ENCODE data around the gene ASNSD1. TPM values are rescaled to one million over a fixed set of nuclear protein-coding genes. Genes with fewer than 3 reads are reported as not detected.

Gene ASNSD1
- total and polyA plus RNA-seq, 9 of the 15 experiments (the other 6 are each of a cell fraction or from before 2014, with no cell fraction given) = 23.9 to 56.4 (median 38.3) TPM

DNA sequence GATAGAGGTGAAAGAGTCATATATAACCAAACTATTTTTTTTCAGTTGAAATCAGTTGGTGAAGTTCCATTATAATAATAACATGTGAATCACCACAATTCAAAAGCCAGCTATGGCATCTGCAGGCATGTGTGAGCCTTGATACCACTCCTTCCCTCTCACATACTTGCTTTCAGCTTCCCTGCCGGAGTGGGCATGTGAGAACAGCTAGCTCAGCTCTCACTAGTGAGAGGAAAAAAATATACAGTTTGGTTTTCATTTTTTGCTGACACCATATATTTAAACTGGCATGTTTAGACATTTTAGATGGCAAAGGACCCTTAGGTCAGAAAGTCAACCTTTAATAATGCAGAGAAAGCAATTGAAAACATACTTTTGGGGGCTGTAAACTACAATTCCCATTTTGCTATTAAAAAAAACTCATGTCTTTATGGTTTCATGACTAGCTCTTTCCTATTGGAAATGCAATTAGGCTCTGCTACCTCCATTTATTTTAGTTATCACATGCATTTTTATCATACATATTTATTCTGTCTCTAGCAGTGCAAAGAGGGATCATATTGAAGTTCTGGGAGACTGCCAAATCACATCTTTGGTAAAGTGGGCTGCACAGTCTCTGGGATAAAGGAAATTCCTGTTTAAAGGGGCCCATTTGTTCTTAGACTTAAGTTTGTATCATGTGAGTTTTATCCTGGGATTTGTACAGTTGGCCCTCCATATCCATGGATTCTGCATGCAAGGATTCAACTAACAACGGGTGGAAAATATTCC is 47.4 kb upstream of the ASNSD1 start:
- ChIA-PET POLR2A (interaction anchor here (0.6 to 1.6 kb wide), 6 partner anchors 9 to 513 kb away, joined by 3 to 9 read pairs (median 5); partner anchors contain the start of gene SLC40A1), CTCF (ENCODE audit: low intra/inter-chr PET ratio) (no interaction called here)
- intact Hi-C loops (cut with micrococcal nuclease) = loop anchor here (2.0 kb wide), 1 partner anchor 33 kb away; the partner anchor contains the start of gene SLC40A1
- FAIRE-seq = peak; percentile 46
- ATAC-seq = peak; percentile 34
- no TSS peak for BruUV-seq (replicated peaks)
- in situ Hi-C loops (cut with MboI) = no loop called here
- H3K9ac ChIP-seq (ENCODE audit: insufficient read depth in 1 of 2, low read depth in 2 of 2, low read length in 2 of 2) = peak overlapping the region in 1 of 2 experiments; percentile 75; a peak in 3 of 4 replicates
- peak overlapping the region; percentile 54 for H3K4me2 ChIP-seq (ENCODE audit: insufficient read depth, low read length)
- 9% methylated on average over 2 of the region's 2 CpGs for WGBS (ENCODE audit: insufficient coverage, low coverage, missing lambda C conversion rate)
- H3K4me3 ChIP-seq = peak overlapping the region; percentile 10; the same call in 1 of the 2 replicates
- no peaks in the 10 kb centered on the region for H3K36me3 ChIP-seq (ENCODE audit: control insufficient read depth, insufficient read depth, low read length)
- H3K79me2 ChIP-seq (ENCODE audit: control insufficient read depth, insufficient read depth, low read length) = no peaks in the 10 kb centered on the region
- peak overlapping the region; percentile 71 for H2AFZ ChIP-seq (ENCODE audit: low read depth, low read length)
- no peaks in the 10 kb centered on the region for H3K9me3 ChIP-seq (replicated peaks; ENCODE audit: control insufficient read depth, insufficient read depth, low read depth, low read length)
- no peaks in the 10 kb centered on the region for H3K27me3 ChIP-seq (ENCODE audit: control insufficient read depth in 2 of 2, insufficient read depth in 2 of 2, low read length in 2 of 2)
- no peaks in the 10 kb centered on the region for H3K9me1 ChIP-seq (ENCODE audit: control insufficient read depth, insufficient read depth, low read length)
- H3K27ac ChIP-seq (ENCODE audit: extremely low read depth, low read depth, low read length) = peak overlapping the region; percentile 79
- DNase-seq (ENCODE audit: extremely low read depth in 1 of 4, low spot score in 3 of 4) = no peak
- peaks cover 7 to 39% of the 10 kb centered on the region in 2 experiments; a peak in 4 of 5 replicates for H3K4me1 ChIP-seq (replicated peaks in 1 of 2; ENCODE audit: control insufficient read depth in 2 of 2, insufficient read depth in 2 of 2, low read length in 2 of 2)
- H4K20me1 ChIP-seq (replicated peaks; ENCODE audit: control insufficient read depth, insufficient read depth, low read length) = no peaks in the 10 kb centered on the region
- TF ChIP-seq ZC3H11A (IDR thresholded peaks at IDR 0.05; ENCODE audit: low read depth, low read length) (no peak), XRCC5 (IDR thresholded peaks at IDR 0.05; ENCODE audit: low read depth, low read length) (no peak), ZNF830 (CRISPR knock-in tag; IDR thresholded peaks at IDR 0.05) (no peak), ZBTB17 (CRISPR knock-in tag; IDR thresholded peaks at IDR 0.05) (no peak), BACH1 (tag; IDR thresholded peaks at IDR 0.05) (no peak), TAF9B (IDR thresholded peaks at IDR 0.05; ENCODE audit: partially characterized antibody) (no peak), MEIS2 (IDR thresholded peaks at IDR 0.05; ENCODE audit: partially characterized antibody) (no peak), MTA3 (IDR thresholded peaks at IDR 0.05; ENCODE audit: borderline replicate concordance) (no peak), ZNF184 (CRISPR knock-in tag; IDR thresholded peaks at IDR 0.05) (no peak), MTA1 (IDR thresholded peaks at IDR 0.05; ENCODE audit: borderline replicate concordance) (no peak)
- TF ChIP-seq, protein P1, sequence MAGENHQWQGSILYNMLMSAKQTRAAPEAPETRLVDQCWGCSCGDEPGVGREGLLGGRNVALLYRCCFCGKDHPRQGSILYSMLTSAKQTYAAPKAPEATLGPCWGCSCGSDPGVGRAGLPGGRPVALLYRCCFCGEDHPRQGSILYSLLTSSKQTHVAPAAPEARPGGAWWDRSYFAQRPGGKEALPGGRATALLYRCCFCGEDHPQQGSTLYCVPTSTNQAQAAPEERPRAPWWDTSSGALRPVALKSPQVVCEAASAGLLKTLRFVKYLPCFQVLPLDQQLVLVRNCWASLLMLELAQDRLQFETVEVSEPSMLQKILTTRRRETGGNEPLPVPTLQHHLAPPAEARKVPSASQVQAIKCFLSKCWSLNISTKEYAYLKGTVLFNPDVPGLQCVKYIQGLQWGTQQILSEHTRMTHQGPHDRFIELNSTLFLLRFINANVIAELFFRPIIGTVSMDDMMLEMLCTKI (IDR thresholded peaks at IDR 0.05; ENCODE audit: partially characterized antibody) = no peak
- TF ChIP-seq, protein P2, sequence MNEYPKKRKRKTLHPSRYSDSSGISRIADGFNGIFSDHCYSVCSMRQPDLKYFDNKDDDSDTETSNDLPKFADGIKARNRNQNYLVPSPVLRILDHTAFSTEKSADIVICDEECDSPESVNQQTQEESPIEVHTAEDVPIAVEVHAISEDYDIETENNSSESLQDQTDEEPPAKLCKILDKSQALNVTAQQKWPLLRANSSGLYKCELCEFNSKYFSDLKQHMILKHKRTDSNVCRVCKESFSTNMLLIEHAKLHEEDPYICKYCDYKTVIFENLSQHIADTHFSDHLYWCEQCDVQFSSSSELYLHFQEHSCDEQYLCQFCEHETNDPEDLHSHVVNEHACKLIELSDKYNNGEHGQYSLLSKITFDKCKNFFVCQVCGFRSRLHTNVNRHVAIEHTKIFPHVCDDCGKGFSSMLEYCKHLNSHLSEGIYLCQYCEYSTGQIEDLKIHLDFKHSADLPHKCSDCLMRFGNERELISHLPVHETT (CRISPR knock-in tag; conservative IDR thresholded peaks at IDR 0.05 in 1 of 2, IDR thresholded peaks at IDR 0.05 in 1 of 2) = peak in 1 of 2 experiments; percentile 50; a peak in 1 of 4 replicates
- TF ChIP-seq, protein P3, sequence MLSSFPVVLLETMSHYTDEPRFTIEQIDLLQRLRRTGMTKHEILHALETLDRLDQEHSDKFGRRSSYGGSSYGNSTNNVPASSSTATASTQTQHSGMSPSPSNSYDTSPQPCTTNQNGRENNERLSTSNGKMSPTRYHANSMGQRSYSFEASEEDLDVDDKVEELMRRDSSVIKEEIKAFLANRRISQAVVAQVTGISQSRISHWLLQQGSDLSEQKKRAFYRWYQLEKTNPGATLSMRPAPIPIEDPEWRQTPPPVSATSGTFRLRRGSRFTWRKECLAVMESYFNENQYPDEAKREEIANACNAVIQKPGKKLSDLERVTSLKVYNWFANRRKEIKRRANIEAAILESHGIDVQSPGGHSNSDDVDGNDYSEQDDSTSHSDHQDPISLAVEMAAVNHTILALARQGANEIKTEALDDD (IDR thresholded peaks at IDR 0.05) = no peak
- TF ChIP-seq, protein P4, sequence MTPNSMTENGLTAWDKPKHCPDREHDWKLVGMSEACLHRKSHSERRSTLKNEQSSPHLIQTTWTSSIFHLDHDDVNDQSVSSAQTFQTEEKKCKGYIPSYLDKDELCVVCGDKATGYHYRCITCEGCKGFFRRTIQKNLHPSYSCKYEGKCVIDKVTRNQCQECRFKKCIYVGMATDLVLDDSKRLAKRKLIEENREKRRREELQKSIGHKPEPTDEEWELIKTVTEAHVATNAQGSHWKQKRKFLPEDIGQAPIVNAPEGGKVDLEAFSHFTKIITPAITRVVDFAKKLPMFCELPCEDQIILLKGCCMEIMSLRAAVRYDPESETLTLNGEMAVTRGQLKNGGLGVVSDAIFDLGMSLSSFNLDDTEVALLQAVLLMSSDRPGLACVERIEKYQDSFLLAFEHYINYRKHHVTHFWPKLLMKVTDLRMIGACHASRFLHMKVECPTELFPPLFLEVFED (CRISPR knock-in tag; conservative IDR thresholded peaks at IDR 0.05) = no peak
- TF ChIP-seq, protein P5, sequence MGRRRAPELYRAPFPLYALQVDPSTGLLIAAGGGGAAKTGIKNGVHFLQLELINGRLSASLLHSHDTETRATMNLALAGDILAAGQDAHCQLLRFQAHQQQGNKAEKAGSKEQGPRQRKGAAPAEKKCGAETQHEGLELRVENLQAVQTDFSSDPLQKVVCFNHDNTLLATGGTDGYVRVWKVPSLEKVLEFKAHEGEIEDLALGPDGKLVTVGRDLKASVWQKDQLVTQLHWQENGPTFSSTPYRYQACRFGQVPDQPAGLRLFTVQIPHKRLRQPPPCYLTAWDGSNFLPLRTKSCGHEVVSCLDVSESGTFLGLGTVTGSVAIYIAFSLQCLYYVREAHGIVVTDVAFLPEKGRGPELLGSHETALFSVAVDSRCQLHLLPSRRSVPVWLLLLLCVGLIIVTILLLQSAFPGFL (CRISPR knock-in tag; IDR thresholded peaks at IDR 0.05) = no peak
